Measurements from ENCODE around the gene CRB2. TPM values are rescaled to one million over a fixed set of nuclear protein-coding genes. Genes with fewer than 3 reads are reported as not detected.
A peak's percentile ranks its signal among the peaks of the same experiment; 100 is the strongest.

CRB2 gene
- total RNA-seq, 1 experiment from 2014 or later, result not detected

- no peak for DNase-seq (ENCODE audit: low read depth)
- in situ Hi-C loops (cut with HindIII; ENCODE audit: low pct_unique_long_range_greater_than_20kb, low sequenced_read_pairs), result loop anchor here (10.0 kb wide), 1 partner anchor 264 kb away; no protein-coding TSS in a partner anchor
Measured at GRCh38 chr9:123358181-123358905, 2.3 kb downstream of the CRB2 start.

GRCh38 chr9:123359106-123359505, 3.1 kb downstream of the CRB2 start:
- DNase-seq (ENCODE audit: low read depth), result no peak
- in situ Hi-C loops (cut with HindIII; ENCODE audit: low pct_unique_long_range_greater_than_20kb, low sequenced_read_pairs), result loop anchor here (10.0 kb wide), 1 partner anchor 264 kb away; no protein-coding TSS in a partner anchor

GRCh38 chr9:123359546-123359945, 3.5 kb downstream of the CRB2 start:
- no peak for DNase-seq (ENCODE audit: low read depth)
- in situ Hi-C loops (cut with HindIII; ENCODE audit: low pct_unique_long_range_greater_than_20kb, low sequenced_read_pairs), result loop anchor here (10.0 kb wide), 1 partner anchor 265 kb away; no protein-coding TSS in a partner anchor

GRCh38 chr9:123360161-123361085, 4.4 kb downstream of the CRB2 start:
- in situ Hi-C loops (cut with HindIII; ENCODE audit: low pct_unique_long_range_greater_than_20kb, low sequenced_read_pairs), result no loop called here
- peak; percentile 62 for DNase-seq (ENCODE audit: low read depth)

- in situ Hi-C loops (cut with HindIII; ENCODE audit: low pct_unique_long_range_greater_than_20kb, low sequenced_read_pairs), result no loop called here
Measured at GRCh38 chr9:123361086-123361730, 5.2 kb downstream of the CRB2 start.

GRCh38 chr9:123361731-123362510, 5.9 kb downstream of the CRB2 start:
- no peak for DNase-seq (ENCODE audit: low read depth)
- in situ Hi-C loops (cut with HindIII; ENCODE audit: low pct_unique_long_range_greater_than_20kb, low sequenced_read_pairs), result no loop called here

More at GRCh38 chr9:123361086-123361730, 5.2 kb downstream of the CRB2 start:
- no peak for DNase-seq (ENCODE audit: low read depth)

- in situ Hi-C loops (cut with HindIII; ENCODE audit: low pct_unique_long_range_greater_than_20kb, low sequenced_read_pairs), result no loop called here
Measured at GRCh38 chr9:123362856-123363255, 6.9 kb downstream of the CRB2 start.

GRCh38 chr9:123364241-123364824, 8.3 kb downstream of the CRB2 start:
- DNase-seq (ENCODE audit: low read depth), result peak; percentile 40
- in situ Hi-C loops (cut with HindIII; ENCODE audit: low pct_unique_long_range_greater_than_20kb, low sequenced_read_pairs), result no loop called here

More at GRCh38 chr9:123362856-123363255, 6.9 kb downstream of the CRB2 start:
- no peak for DNase-seq (ENCODE audit: low read depth)

GRCh38 chr9:123365287-123365880, 9.4 kb downstream of the CRB2 start:
- no peak for DNase-seq (ENCODE audit: low read depth)
- in situ Hi-C loops (cut with HindIII; ENCODE audit: low pct_unique_long_range_greater_than_20kb, low sequenced_read_pairs), result no loop called here

GRCh38 chr9:123365881-123366528, 10.0 kb downstream of the CRB2 start:
- in situ Hi-C loops (cut with HindIII; ENCODE audit: low pct_unique_long_range_greater_than_20kb, low sequenced_read_pairs), result no loop called here
- no peak for DNase-seq (ENCODE audit: low read depth)

GRCh38 chr9:123368023-123368422, 12.0 kb downstream of the CRB2 start:
- in situ Hi-C loops (cut with HindIII; ENCODE audit: low pct_unique_long_range_greater_than_20kb, low sequenced_read_pairs), result no loop called here
- DNase-seq (ENCODE audit: low read depth), result no peak

GRCh38 chr9:123368536-123369153, 12.6 kb downstream of the CRB2 start:
- DNase-seq (ENCODE audit: low read depth), result no peak
- in situ Hi-C loops (cut with HindIII; ENCODE audit: low pct_unique_long_range_greater_than_20kb, low sequenced_read_pairs), result no loop called here

GRCh38 chr9:123369296-123369695, 13.3 kb downstream of the CRB2 start:
- no peak for DNase-seq (ENCODE audit: low read depth)
- in situ Hi-C loops (cut with HindIII; ENCODE audit: low pct_unique_long_range_greater_than_20kb, low sequenced_read_pairs), result no loop called here

GRCh38 chr9:123370108-123370507, 14.1 kb downstream of the CRB2 start:
- in situ Hi-C loops (cut with HindIII; ENCODE audit: low pct_unique_long_range_greater_than_20kb, low sequenced_read_pairs), result no loop called here
- DNase-seq (ENCODE audit: low read depth), result no peak

GRCh38 chr9:123370526-123371227, 14.7 kb downstream of the CRB2 start:
- in situ Hi-C loops (cut with HindIII; ENCODE audit: low pct_unique_long_range_greater_than_20kb, low sequenced_read_pairs), result no loop called here
- DNase-seq (ENCODE audit: low read depth), result no peak

GRCh38 chr9:123371228-123371584, 15.2 kb downstream of the CRB2 start:
- in situ Hi-C loops (cut with HindIII; ENCODE audit: low pct_unique_long_range_greater_than_20kb, low sequenced_read_pairs), result no loop called here
- DNase-seq (ENCODE audit: low read depth), result no peak
